ENCODE results near the gene PSMB8. TPM values are rescaled to one million over a fixed set of nuclear protein-coding genes. Genes with fewer than 3 reads are reported as not detected.

Gene PSMB8
- total RNA-seq, 1 experiment from 2014 or later, result 0.96 TPM

DNA sequence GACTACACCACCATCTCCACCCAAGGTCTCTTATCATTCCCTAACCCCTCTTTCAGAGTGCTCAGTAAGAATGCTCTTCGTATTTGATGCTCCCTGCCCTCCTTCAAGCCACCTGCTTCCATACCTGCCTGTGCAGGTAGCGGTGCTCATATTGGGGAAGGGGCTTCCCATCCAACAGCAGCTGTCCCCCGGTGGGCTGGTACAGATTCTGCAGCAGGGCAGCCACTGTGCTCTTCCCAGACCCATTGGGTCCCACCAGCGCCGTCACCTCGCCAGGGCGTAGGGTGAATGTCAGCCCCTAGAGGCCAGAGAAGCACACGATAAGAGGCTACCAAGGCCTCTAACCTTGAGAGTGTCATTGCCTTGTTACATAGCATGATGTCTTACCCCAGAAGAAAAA is 3.9 kb upstream of the PSMB8 start:
- TF ChIP-seq, protein P1, sequence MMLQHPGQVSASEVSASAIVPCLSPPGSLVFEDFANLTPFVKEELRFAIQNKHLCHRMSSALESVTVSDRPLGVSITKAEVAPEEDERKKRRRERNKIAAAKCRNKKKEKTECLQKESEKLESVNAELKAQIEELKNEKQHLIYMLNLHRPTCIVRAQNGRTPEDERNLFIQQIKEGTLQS (IDR thresholded peaks at IDR 0.05), result no peak
- TF ChIP-seq ZFX (IDR thresholded peaks at IDR 0.05), result no peak
- no peak for TF ChIP-seq RAD21 (IDR thresholded peaks at IDR 0.05; ENCODE audit: low read depth)
- no peak for TF ChIP-seq SIN3A (IDR thresholded peaks at IDR 0.05; ENCODE audit: low read depth)
- TF ChIP-seq POLR2A (IDR thresholded peaks at IDR 0.05; ENCODE audit: borderline replicate concordance, extremely low read depth, insufficient read depth, insufficient read length), result no peak
- TF ChIP-seq, protein P2, sequence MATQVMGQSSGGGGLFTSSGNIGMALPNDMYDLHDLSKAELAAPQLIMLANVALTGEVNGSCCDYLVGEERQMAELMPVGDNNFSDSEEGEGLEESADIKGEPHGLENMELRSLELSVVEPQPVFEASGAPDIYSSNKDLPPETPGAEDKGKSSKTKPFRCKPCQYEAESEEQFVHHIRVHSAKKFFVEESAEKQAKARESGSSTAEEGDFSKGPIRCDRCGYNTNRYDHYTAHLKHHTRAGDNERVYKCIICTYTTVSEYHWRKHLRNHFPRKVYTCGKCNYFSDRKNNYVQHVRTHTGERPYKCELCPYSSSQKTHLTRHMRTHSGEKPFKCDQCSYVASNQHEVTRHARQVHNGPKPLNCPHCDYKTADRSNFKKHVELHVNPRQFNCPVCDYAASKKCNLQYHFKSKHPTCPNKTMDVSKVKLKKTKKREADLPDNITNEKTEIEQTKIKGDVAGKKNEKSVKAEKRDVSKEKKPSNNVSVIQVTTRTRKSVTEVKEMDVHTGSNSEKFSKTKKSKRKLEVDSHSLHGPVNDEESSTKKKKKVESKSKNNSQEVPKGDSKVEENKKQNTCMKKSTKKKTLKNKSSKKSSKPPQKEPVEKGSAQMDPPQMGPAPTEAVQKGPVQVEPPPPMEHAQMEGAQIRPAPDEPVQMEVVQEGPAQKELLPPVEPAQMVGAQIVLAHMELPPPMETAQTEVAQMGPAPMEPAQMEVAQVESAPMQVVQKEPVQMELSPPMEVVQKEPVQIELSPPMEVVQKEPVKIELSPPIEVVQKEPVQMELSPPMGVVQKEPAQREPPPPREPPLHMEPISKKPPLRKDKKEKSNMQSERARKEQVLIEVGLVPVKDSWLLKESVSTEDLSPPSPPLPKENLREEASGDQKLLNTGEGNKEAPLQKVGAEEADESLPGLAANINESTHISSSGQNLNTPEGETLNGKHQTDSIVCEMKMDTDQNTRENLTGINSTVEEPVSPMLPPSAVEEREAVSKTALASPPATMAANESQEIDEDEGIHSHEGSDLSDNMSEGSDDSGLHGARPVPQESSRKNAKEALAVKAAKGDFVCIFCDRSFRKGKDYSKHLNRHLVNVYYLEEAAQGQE (IDR thresholded peaks at IDR 0.05; ENCODE audit: low read depth), result no peak
- no peak for TF ChIP-seq ZNF274 (IDR thresholded peaks at IDR 0.05; ENCODE audit: low read depth, low read length)
- TF ChIP-seq EZH2phosphoT487 (IDR thresholded peaks at IDR 0.05; ENCODE audit: borderline replicate concordance), result no peak
- no peak for TF ChIP-seq SP1 (IDR thresholded peaks at IDR 0.05; ENCODE audit: low read depth)
- no peak for TF ChIP-seq SRF (IDR thresholded peaks at IDR 0.05; ENCODE audit: low read depth)
- no peak for TF ChIP-seq CBX3 (IDR thresholded peaks at IDR 0.05; ENCODE audit: low read depth)
- TF ChIP-seq ELF1 (IDR thresholded peaks at IDR 0.05; ENCODE audit: borderline replicate concordance, low read depth), result no peak
- no peak for TF ChIP-seq TCF7L2 (IDR thresholded peaks at IDR 0.05; ENCODE audit: borderline replicate concordance, extremely low read depth, insufficient read depth, insufficient read length)
- no peak for TF ChIP-seq EZH2 (IDR thresholded peaks at IDR 0.05)
- no peak for TF ChIP-seq YY1 (IDR thresholded peaks at IDR 0.05; ENCODE audit: extremely low read depth, insufficient replicate concordance, low read depth, low read length)
- TF ChIP-seq, protein P3, sequence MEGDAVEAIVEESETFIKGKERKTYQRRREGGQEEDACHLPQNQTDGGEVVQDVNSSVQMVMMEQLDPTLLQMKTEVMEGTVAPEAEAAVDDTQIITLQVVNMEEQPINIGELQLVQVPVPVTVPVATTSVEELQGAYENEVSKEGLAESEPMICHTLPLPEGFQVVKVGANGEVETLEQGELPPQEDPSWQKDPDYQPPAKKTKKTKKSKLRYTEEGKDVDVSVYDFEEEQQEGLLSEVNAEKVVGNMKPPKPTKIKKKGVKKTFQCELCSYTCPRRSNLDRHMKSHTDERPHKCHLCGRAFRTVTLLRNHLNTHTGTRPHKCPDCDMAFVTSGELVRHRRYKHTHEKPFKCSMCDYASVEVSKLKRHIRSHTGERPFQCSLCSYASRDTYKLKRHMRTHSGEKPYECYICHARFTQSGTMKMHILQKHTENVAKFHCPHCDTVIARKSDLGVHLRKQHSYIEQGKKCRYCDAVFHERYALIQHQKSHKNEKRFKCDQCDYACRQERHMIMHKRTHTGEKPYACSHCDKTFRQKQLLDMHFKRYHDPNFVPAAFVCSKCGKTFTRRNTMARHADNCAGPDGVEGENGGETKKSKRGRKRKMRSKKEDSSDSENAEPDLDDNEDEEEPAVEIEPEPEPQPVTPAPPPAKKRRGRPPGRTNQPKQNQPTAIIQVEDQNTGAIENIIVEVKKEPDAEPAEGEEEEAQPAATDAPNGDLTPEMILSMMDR (IDR thresholded peaks at IDR 0.05 in 2 of 3, conservative IDR thresholded peaks at IDR 0.05 in 1 of 3; ENCODE audit: borderline replicate concordance in 1 of 3, insufficient read depth in 1 of 3, low read depth in 2 of 3, low read length in 2 of 3), result no peak
- RAD21 ChIA-PET (ENCODE audit: low non-redundant PET in 1 of 2, low total read pairs in 2 of 2, uncharacterized antibody in 2 of 2, unreplicated experiment in 2 of 2), result no interaction called here

More for the DNA sequence above, 3.9 kb upstream of the PSMB8 start:
- Histone ChIP-seq H3K79me2 (ENCODE audit: insufficient read depth, low read length) (no peaks in the 10 kb centered on the region), H3K4me2 (ENCODE audit: low read length) (no peak overlapping the region), H4K20me1 (ENCODE audit: insufficient read depth) (no peaks in the 10 kb centered on the region), H3K9ac (ENCODE audit: low read length) (no peak overlapping the region), H3K9me2 (ENCODE audit: insufficient read depth) (no peaks in the 10 kb centered on the region), H2AFZ (ENCODE audit: low read depth, low read length, poor library complexity, severe bottlenecking) (no peak overlapping the region), H3K27ac (ENCODE audit: low read depth, low read length) (no peak overlapping the region), H3K36me3 (ENCODE audit: control insufficient read depth in 1 of 2, insufficient read depth in 2 of 2, low read length in 2 of 2) (no peaks in the 10 kb centered on the region; a peak in 1 of 4 replicates), H3K4me1 (ENCODE audit: control insufficient read depth in 1 of 2, insufficient read depth in 2 of 2, low read length in 2 of 2) (peaks cover 14 to 23% of the 10 kb centered on the region in 2 experiments; a peak in 3 of 4 replicates), H3K27me3 (ENCODE audit: insufficient read depth, low read length) (no peaks in the 10 kb centered on the region), H3K4me3 (replicated peaks in 1 of 2; ENCODE audit: low read depth in 1 of 2, low read length in 2 of 2) (no peak overlapping the region), H3K9me3 (ENCODE audit: control insufficient read depth in 1 of 2, insufficient read depth in 1 of 2, low read depth in 1 of 2, low read length in 2 of 2) (no peaks in the 10 kb centered on the region)
- DNase-seq (ENCODE audit: low read depth, low spot score), result no peak
- no peak for ATAC-seq
- intact Hi-C loops (cut with micrococcal nuclease), result no loop called here
- BruUV-seq (replicated peaks), result no TSS peak
- CTCF ChIA-PET, result no interaction called here
- POLR2A ChIA-PET, result no interaction called here

Measured in HCT116 (cell line).